Effector memory CD4-positive, alpha-beta T cell (primary cell): ENCODE data around the gene TMEM220.

ENCODE experiments used
- DNase-seq, 3 donors: peaks; one replicate each; pipeline ENCODE4 v3.0.0-alpha.2; 2020
- H3K27ac ChIP-seq: 2 replicates; pipeline ENCODE4 v1.7.0; 2013; ENCODE audit warnings: mild to moderate bottlenecking, low read length, moderate library complexity; ENCODE audit not compliant: insufficient read depth, poor library complexity, severe bottlenecking
- H3K27me3 ChIP-seq: replicated peaks from 2 replicates; pipeline ENCODE4 v1.7.0; 2013; ENCODE audit warnings: mild to moderate bottlenecking, low read length; ENCODE audit not compliant: insufficient read depth, control insufficient read depth, poor library complexity, severe bottlenecking
- H3K36me3 ChIP-seq: 2 replicates; pipeline ENCODE4 v1.7.0; 2013; ENCODE audit warnings: mild to moderate bottlenecking, low read length, moderate library complexity; ENCODE audit not compliant: control insufficient read depth, insufficient read depth
- H3K4me1 ChIP-seq: 2 replicates; pipeline ENCODE4 v1.7.0; 2013; ENCODE audit warnings: low read length, mild to moderate bottlenecking; ENCODE audit not compliant: control insufficient read depth, insufficient read depth, poor library complexity, severe bottlenecking
- H3K4me3 ChIP-seq: 2 replicates; pipeline ENCODE4 v1.7.0; 2013; ENCODE audit warnings: low read length, low read depth, mild to moderate bottlenecking; ENCODE audit not compliant: insufficient read depth, poor library complexity, severe bottlenecking
- H3K9me3 ChIP-seq: 2 replicates; pipeline ENCODE4 v1.7.0; 2013; ENCODE audit warnings: mild to moderate bottlenecking, low read length, moderate library complexity; ENCODE audit not compliant: control insufficient read depth
- total RNA-seq, 3 donors: gene quantifications; one replicate each; lab custom pipeline; 2026; lab: John Stamatoyannopoulos, UW

Gene TMEM220
- total RNA-seq, result 0.09 to 1.5 (median 0.69) reads per million in 3 donors

GRCh38 chr17:10729334-10730193 lies at the start of gene TMEM220:
Gene TMEM220 (minus strand): TSS chr17:10730023. CDS start chr17:10729851, 172 bp downstream.
- Histone ChIP-seq H3K27me3 (no peaks in the 10 kb centered on the region), H3K9me3 (no peaks in the 10 kb centered on the region), H3K27ac (no peak within 1 kb of the TSS), H3K36me3 (no peaks in the 10 kb centered on the region), H3K4me1 (peaks cover 3% of the 10 kb centered on the region), H3K4me3 (peak within 1 kb of the TSS; percentile 73)
- peak in 2 of 3 donors; percentile 2 to 4 for DNase-seq

DNA sequence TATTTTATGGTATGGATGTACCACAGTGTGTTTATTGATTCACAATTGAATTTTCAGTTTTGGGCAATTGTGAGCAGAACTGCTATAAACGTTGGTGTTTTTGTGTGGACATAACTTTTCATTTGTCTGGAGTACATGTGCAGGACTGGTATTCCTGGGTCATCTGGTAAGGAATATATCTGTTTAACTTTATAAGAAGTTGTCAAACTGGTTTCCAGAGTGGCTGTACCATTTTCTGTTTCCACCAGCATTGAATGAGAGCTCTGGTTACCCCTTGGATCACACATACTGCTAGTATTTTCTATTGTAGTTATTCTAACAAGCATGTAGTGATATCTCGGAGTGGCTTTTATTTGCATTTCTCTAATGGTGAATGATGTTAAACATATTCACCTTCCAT lies 49.8 kb upstream of the TMEM220 start:
- H3K27me3 ChIP-seq, result no peaks in the 10 kb centered on the region
- H3K4me3 ChIP-seq, result no peak overlapping the region
- H3K36me3 ChIP-seq, result no peaks in the 10 kb centered on the region
- H3K9me3 ChIP-seq, result no peaks in the 10 kb centered on the region
- DNase-seq, result no peak
- H3K27ac ChIP-seq, result no peak overlapping the region
- no peaks in the 10 kb centered on the region for H3K4me1 ChIP-seq

DNA sequence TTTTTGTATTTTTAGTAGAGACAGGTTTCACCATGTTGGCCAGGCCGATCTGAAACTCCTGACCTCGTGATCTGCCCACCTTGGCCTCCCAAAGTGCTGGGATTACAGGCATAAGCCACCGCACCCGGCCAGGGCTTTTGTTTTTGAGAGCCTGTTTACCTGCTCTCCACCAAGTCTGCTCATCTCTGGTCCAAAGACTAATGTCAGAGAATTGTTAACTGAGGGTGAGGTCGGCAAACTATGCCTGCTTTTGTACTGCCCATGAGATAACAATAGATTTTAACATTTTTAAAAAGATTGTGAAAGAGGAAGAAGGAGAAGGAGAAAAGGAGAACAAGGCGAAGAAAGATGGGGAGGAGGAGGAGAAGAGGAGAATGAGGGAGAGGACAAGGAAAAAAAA lies 48.1 kb upstream of the TMEM220 start:
- Histone ChIP-seq H3K27me3 (no peaks in the 10 kb centered on the region), H3K36me3 (no peaks in the 10 kb centered on the region), H3K9me3 (no peaks in the 10 kb centered on the region), H3K27ac (no peak overlapping the region), H3K4me1 (no peaks in the 10 kb centered on the region), H3K4me3 (no peak overlapping the region)
- no peak for DNase-seq

- no peak overlapping the region for H3K4me3 ChIP-seq
- DNase-seq, result no peak
- H3K36me3 ChIP-seq, result no peaks in the 10 kb centered on the region
- H3K27me3 ChIP-seq, result no peaks in the 10 kb centered on the region
- H3K9me3 ChIP-seq, result no peaks in the 10 kb centered on the region
- no peaks in the 10 kb centered on the region for H3K4me1 ChIP-seq
- H3K27ac ChIP-seq, result no peak overlapping the region
Observed at GRCh38 chr17:10777131-10777807, 47.4 kb upstream of the TMEM220 start.

- no peak for DNase-seq
- H3K9me3 ChIP-seq, result no peaks in the 10 kb centered on the region
- no peak overlapping the region for H3K4me3 ChIP-seq
- no peaks in the 10 kb centered on the region for H3K36me3 ChIP-seq
- H3K4me1 ChIP-seq, result no peaks in the 10 kb centered on the region
- H3K27me3 ChIP-seq, result no peaks in the 10 kb centered on the region
- H3K27ac ChIP-seq, result no peak overlapping the region
Observed at GRCh38 chr17:10776381-10776780, 46.6 kb upstream of the TMEM220 start.

GRCh38 chr17:10775740-10776356 lies 46.0 kb upstream of the TMEM220 start:
- Histone ChIP-seq H3K27me3 (no peaks in the 10 kb centered on the region), H3K27ac (no peak overlapping the region), H3K9me3 (no peaks in the 10 kb centered on the region), H3K36me3 (no peaks in the 10 kb centered on the region), H3K4me1 (no peaks in the 10 kb centered on the region), H3K4me3 (no peak overlapping the region)
- DNase-seq, result no peak

DNA sequence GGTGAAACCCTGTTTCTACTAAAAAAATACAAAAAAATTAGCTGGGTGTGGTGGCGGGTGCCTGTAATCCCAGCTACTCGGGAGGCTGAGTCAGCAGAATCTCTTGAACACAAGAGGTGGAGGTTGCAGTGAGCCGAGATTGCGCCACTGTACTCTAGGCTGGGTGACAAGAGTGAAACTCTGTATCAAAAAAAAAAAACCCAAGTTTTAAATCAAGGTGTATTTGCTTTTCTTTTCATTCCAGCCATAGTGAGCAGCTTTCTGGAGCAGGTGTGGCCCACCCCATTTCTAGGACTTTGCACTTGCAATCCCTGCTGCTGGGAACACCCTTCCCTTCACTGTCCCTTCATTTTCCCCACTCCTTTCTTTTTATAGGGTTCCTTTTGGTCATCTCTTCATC lies 45.2 kb upstream of the TMEM220 start:
- H3K36me3 ChIP-seq, result no peaks in the 10 kb centered on the region
- no peaks in the 10 kb centered on the region for H3K27me3 ChIP-seq
- no peak overlapping the region for H3K27ac ChIP-seq
- no peak overlapping the region for H3K4me3 ChIP-seq
- DNase-seq, result no peak
- H3K9me3 ChIP-seq, result no peaks in the 10 kb centered on the region
- H3K4me1 ChIP-seq, result no peaks in the 10 kb centered on the region

DNA sequence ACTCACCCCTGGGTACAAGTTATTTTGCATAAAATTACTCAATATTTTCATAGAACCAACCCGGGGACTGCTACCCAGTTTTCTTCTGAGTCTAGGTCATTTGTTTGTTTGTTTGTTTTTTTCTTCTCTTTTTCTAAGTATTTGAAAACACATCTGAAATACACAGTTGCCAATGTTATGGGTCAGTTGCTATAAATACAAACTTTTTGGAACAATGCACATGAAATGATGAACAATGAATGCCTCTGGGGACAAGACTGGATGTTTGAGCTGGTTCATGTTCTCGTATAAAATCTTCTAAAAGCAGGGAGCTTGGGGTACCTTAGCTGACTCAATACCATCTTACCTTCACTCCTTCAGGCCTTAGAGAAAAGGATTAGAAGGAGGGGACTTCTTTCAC lies 43.6 kb upstream of the TMEM220 start:
- H3K36me3 ChIP-seq, result no peaks in the 10 kb centered on the region
- no peak for DNase-seq
- no peak overlapping the region for H3K27ac ChIP-seq
- H3K27me3 ChIP-seq, result no peaks in the 10 kb centered on the region
- no peak overlapping the region for H3K4me3 ChIP-seq
- H3K4me1 ChIP-seq, result no peaks in the 10 kb centered on the region
- no peaks in the 10 kb centered on the region for H3K9me3 ChIP-seq

DNA sequence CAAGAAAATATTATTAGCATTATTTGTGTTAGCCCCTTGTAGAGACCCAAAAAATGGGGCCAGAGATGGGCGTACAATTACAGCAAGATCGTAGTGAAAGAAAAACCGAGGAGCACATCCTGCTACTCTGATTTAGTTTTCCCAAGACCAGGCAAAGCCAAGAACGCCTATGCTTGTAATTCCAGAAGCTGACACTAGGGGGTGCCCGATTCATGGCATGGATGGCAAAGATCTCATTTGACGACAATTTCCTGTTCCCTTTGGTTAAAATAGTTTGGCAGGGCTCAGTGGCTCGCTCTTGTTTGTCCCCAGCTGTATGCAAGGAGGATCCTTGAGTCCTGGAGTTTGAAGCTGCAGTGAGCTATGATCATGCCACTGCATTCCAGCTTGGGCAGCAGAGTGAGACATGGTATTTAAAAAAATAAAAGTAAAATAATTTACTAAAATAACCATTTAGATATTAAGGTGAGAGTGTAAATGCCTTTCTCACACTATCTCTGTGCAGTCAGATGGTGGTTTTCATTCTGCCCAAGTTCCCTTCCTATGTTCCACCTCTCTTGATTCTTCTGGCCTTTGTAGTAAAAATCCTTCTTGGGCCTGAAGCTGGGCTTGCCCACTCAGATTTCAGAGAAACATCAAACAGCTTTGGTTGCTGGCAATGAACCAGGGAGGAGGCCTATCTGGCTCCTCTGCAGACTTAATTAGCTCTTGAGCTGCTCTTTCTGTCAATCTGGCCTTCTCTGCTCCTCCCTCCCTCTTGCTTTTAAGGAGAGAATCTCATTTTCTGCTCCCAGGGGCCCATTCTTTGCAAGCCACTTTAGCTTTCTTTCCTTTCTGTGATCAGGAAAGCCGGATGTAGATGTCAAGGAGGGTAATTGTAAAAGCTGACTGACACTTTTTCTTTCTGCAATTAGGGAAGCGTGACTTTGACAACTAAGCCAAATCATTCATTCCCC lies 42.9 kb upstream of the TMEM220 start:
- no peaks in the 10 kb centered on the region for H3K36me3 ChIP-seq
- no peak overlapping the region for H3K27ac ChIP-seq
- H3K4me3 ChIP-seq, result no peak overlapping the region
- H3K27me3 ChIP-seq, result no peaks in the 10 kb centered on the region
- no peaks in the 10 kb centered on the region for H3K4me1 ChIP-seq
- no peaks in the 10 kb centered on the region for H3K9me3 ChIP-seq
- DNase-seq, result peak in 1 of 3 donors; percentile 9
